ENCODE measurements around the gene PECR. TPM values are rescaled to one million over a fixed set of nuclear protein-coding genes. Genes with fewer than 3 reads are reported as not detected.
A peak's percentile ranks its signal among the peaks of the same experiment; 100 is the strongest.

PECR gene
- total and polyA plus RNA-seq, 2 of the 13 experiments (the other 11 are each of a cell fraction or from before 2014, with no cell fraction given): 151 to 153 TPM

DNA sequence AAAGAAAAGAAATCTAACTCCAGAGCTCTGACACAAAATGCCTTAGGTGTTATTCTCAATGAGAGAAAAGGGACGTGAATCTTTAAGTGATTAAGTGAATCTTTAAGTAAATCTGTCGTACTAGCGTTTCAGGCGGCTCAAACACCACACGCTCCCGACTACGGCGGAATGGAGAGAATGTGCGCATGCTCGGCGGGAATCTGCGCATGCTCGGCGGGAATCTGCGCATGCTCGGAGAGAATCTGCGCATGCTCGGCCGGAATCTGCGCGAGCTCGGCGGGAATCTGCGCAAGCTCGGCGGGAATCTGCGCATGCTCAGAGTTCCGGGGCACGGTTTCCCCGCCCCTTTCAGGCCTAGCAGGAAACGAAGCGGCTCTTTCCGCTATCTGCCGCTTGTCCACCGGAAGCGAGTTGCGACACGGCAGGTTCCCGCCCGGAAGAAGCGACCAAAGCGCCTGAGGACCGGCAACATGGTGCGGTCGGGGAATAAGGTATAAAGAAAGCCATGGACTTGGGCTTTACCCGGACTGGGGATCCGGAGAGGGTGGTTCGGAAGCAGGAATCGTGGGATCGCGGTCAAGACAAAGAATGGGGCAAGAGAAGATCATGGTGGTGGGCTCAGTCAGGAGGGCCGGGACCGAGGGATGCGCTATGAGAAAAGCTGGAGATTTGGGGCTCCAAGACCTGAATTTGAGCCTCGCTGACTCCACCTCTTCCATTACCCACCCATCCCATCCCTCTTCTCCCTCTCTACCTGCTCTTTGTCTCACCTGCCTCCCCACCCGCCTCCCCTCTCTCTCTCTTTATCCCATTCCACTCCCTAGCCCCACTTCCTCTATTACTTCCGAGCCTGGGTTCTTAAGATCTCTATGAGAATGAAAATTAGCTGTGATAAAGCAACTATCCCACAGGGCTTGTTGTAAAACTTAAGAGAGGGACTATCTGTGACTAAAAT lies 27.6 kb upstream of the PECR start, which contains the start of gene XRCC5 (continued):
- TF ChIP-seq, protein P1, sequence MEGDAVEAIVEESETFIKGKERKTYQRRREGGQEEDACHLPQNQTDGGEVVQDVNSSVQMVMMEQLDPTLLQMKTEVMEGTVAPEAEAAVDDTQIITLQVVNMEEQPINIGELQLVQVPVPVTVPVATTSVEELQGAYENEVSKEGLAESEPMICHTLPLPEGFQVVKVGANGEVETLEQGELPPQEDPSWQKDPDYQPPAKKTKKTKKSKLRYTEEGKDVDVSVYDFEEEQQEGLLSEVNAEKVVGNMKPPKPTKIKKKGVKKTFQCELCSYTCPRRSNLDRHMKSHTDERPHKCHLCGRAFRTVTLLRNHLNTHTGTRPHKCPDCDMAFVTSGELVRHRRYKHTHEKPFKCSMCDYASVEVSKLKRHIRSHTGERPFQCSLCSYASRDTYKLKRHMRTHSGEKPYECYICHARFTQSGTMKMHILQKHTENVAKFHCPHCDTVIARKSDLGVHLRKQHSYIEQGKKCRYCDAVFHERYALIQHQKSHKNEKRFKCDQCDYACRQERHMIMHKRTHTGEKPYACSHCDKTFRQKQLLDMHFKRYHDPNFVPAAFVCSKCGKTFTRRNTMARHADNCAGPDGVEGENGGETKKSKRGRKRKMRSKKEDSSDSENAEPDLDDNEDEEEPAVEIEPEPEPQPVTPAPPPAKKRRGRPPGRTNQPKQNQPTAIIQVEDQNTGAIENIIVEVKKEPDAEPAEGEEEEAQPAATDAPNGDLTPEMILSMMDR (CRISPR knock-in tag; IDR thresholded peaks at IDR 0.05): 0 out of 2 replicates have a peak, but pooled peaks have one; percentile 5
- TF ChIP-seq TAF1 (CRISPR knock-in tag; IDR thresholded peaks at IDR 0.05): peak; percentile 91; the same call in 1 of the 2 replicates
- no peak for TF ChIP-seq JDP2 (CRISPR knock-in tag; IDR thresholded peaks at IDR 0.05; ENCODE audit: borderline replicate concordance)
- no peak; the same call in 1 of the 2 replicates for TF ChIP-seq SMC3 (IDR thresholded peaks at IDR 0.05; ENCODE audit: low read length)
- TF ChIP-seq RARG (CRISPR knock-in tag; IDR thresholded peaks at IDR 0.05; ENCODE audit: low read depth): no peak
- TF ChIP-seq NFRKB (IDR thresholded peaks at IDR 0.05): no peak
- peak; percentile 83 for TF ChIP-seq MAF1 (CRISPR knock-in tag; IDR thresholded peaks at IDR 0.05; ENCODE audit: borderline replicate concordance)
- TF ChIP-seq ZNF792 (CRISPR knock-in tag; IDR thresholded peaks at IDR 0.05): no peak; the same call in none of the 2 replicates
- TF ChIP-seq ZNF563 (CRISPR knock-in tag; IDR thresholded peaks at IDR 0.05): peak; percentile 94; the same call in 1 of the 2 replicates
- TF ChIP-seq, protein P2, sequence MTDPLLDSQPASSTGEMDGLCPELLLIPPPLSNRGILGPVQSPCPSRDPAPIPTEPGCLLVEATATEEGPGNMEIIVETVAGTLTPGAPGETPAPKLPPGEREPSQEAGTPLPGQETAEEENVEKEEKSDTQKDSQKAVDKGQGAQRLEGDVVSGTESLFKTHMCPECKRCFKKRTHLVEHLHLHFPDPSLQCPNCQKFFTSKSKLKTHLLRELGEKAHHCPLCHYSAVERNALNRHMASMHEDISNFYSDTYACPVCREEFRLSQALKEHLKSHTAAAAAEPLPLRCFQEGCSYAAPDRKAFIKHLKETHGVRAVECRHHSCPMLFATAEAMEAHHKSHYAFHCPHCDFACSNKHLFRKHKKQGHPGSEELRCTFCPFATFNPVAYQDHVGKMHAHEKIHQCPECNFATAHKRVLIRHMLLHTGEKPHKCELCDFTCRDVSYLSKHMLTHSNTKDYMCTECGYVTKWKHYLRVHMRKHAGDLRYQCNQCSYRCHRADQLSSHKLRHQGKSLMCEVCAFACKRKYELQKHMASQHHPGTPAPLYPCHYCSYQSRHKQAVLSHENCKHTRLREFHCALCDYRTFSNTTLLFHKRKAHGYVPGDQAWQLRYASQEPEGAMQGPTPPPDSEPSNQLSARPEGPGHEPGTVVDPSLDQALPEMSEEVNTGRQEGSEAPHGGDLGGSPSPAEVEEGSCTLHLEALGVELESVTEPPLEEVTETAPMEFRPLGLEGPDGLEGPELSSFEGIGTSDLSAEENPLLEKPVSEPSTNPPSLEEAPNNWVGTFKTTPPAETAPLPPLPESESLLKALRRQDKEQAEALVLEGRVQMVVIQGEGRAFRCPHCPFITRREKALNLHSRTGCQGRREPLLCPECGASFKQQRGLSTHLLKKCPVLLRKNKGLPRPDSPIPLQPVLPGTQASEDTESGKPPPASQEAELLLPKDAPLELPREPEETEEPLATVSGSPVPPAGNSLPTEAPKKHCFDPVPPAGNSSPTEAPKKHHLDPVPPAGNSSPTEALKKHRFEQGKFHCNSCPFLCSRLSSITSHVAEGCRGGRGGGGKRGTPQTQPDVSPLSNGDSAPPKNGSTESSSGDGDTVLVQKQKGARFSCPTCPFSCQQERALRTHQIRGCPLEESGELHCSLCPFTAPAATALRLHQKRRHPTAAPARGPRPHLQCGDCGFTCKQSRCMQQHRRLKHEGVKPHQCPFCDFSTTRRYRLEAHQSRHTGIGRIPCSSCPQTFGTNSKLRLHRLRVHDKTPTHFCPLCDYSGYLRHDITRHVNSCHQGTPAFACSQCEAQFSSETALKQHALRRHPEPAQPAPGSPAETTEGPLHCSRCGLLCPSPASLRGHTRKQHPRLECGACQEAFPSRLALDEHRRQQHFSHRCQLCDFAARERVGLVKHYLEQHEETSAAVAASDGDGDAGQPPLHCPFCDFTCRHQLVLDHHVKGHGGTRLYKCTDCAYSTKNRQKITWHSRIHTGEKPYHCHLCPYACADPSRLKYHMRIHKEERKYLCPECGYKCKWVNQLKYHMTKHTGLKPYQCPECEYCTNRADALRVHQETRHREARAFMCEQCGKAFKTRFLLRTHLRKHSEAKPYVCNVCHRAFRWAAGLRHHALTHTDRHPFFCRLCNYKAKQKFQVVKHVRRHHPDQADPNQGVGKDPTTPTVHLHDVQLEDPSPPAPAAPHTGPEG (CRISPR knock-in tag; IDR thresholded peaks at IDR 0.05): peak; percentile 92
- TF ChIP-seq SMYD3 (CRISPR knock-in tag; IDR thresholded peaks at IDR 0.05): peak; percentile 82; the same call in 1 of the 2 replicates
- TF ChIP-seq TBX3 (IDR thresholded peaks at IDR 0.05; ENCODE audit: borderline replicate concordance): no peak
- TF ChIP-seq, protein P3, sequence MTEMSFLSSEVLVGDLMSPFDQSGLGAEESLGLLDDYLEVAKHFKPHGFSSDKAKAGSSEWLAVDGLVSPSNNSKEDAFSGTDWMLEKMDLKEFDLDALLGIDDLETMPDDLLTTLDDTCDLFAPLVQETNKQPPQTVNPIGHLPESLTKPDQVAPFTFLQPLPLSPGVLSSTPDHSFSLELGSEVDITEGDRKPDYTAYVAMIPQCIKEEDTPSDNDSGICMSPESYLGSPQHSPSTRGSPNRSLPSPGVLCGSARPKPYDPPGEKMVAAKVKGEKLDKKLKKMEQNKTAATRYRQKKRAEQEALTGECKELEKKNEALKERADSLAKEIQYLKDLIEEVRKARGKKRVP (CRISPR knock-in tag; IDR thresholded peaks at IDR 0.05): no peak; a peak in 1 of 4 replicates
- TF ChIP-seq CAMTA2 (CRISPR knock-in tag; IDR thresholded peaks at IDR 0.05; ENCODE audit: borderline replicate concordance): peak; percentile 58; the same call in 1 of the 2 replicates
- TF ChIP-seq, protein P4, sequence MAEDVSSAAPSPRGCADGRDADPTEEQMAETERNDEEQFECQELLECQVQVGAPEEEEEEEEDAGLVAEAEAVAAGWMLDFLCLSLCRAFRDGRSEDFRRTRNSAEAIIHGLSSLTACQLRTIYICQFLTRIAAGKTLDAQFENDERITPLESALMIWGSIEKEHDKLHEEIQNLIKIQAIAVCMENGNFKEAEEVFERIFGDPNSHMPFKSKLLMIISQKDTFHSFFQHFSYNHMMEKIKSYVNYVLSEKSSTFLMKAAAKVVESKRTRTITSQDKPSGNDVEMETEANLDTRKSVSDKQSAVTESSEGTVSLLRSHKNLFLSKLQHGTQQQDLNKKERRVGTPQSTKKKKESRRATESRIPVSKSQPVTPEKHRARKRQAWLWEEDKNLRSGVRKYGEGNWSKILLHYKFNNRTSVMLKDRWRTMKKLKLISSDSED (CRISPR knock-in tag; IDR thresholded peaks at IDR 0.05): no peak
- TF ChIP-seq ZNF678 (CRISPR knock-in tag; IDR thresholded peaks at IDR 0.05): peak; percentile 57; the same call in 1 of the 2 replicates
- no peak for TF ChIP-seq ZNF253 (CRISPR knock-in tag; IDR thresholded peaks at IDR 0.05; ENCODE audit: borderline replicate concordance)
- TF ChIP-seq HCFC1 (IDR thresholded peaks at IDR 0.05; ENCODE audit: low read depth, low read length): peak; percentile 67
